NCI-H1436 (cell line): ENCODE results near the gene MSMO1.
A peak's percentile ranks its signal among the peaks of the same experiment; 100 is the strongest.
"Not testable (repeated sequence)": the region's sequence is repeated elsewhere in the genome, so short reads cannot be mapped to it uniquely, and the experiment has no call there.

Source experiments
- DNase-seq: peaks from one replicate; lab custom pipeline; 2025; lab: John Stamatoyannopoulos, UW

The MSMO1 gene

GRCh38 chr4:165324918-165325304 lies 2.6 kb upstream of the MSMO1 start:
- DNase-seq: no peak

- DNase-seq: no peak
Observed at GRCh38 chr4:165325732-165326512, 1.5 kb upstream of the MSMO1 start.

DNA sequence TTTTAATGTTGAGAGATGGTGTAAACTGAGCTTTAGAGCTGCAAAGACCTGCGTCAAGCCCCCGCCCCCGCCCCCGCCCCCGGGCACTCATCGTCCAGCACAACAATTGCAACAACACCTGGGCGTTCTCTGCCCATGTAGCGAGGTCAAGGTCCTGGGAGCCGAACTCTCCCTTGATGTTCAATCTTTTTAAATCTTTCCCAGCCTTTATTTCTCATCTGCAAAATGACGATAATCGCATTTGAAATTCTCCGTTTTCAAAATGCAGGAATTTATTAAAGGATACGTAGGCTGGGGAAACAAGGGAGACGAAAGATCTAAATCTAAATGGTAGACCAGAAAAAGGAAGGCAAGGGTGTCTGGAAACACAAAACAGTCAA lies 648 bp upstream of the MSMO1 start:
- DNase-seq: no peak

- DNase-seq: no peak
Observed at GRCh38 chr4:165328101-165328425, 594 bp downstream of the MSMO1 start.

GRCh38 chr4:165328708-165329107 lies 1.2 kb downstream of the MSMO1 start:
- no peak for DNase-seq

DNA sequence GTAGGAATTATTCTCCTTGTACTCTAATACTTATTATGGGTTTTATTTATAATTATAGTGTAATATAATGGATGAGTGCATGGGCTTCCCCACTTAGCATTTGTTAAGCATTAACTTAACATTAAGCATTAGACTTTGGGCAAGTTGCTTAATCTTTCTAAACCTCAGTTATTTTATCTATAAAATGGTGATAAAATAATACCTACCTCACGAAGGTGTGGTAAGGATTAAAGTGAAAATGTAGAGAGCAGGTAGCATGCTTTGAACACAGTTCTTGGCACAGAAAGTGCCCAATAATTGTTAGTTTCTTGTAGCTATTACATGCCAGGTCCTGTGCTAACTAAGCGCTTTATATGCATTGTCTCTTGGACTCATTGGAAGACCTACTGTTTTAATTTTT lies 2.6 kb downstream of the MSMO1 start:
- DNase-seq: no peak

DNA sequence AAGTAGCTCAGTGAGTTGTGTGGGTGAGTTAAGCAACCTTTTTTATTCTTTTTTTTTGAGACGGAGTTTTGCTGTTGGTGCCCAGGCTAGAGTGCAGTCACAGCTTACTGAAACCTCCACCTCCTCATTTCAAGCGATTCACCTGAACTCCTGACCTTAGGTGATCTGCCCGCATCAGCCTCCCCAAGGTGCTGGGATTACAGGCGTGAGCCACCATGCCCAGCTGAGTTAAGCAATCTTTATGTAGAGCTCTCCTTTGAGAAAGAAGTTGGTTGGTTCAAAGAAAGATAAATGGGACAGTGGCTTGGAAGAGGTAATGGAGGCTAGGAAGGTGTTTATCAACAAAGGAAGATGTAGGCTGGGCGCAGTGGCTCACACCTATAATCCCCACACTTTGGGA lies 3.2 kb downstream of the MSMO1 start:
- DNase-seq: no peak

DNA sequence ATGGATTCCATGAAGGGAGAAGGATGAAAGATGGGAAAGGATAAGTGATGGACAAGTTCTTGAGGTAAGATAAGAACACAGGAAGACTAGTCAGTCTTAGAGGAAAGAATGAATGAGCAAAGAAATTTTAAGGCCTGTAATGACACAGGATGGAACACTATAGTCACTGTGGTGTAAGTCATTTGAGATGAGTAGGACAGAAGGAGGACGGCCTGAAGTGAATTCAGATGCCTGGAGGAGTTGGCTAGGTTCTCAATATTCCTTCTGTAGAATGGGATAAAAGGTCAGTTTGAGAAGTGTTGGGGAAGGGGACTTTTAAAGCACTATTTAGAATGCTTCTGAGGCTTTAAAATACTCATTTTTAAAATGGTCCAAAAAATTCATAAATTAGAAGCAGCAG lies 3.9 kb downstream of the MSMO1 start:
- DNase-seq: no peak

DNA sequence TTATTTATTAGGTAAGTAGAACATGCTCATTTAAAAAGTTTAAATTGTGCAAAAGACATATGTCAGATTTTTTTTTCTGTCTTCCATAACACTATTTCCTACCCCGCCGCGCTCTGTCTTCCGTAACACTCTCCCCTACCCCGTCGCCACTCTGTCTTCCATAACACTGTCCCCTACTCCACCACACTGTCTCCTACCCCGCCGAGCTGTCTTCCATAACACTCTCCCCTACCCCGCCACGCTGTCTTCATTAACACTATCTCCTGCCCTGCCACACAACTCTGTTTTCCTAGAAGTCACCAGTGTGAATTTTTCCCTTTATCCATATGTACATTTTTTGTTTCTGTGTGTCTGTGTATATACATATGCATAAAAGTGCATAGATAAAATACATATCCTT lies 4.4 kb downstream of the MSMO1 start:
- DNase-seq: no peak

- DNase-seq: no peak
Observed at GRCh38 chr4:165332502-165332901, 5.0 kb downstream of the MSMO1 start.

- DNase-seq: no peak
Observed at GRCh38 chr4:165335163-165335703, 7.8 kb downstream of the MSMO1 start.

- no peak for DNase-seq
Observed at GRCh38 chr4:165336743-165337142, 9.3 kb downstream of the MSMO1 start.

DNA sequence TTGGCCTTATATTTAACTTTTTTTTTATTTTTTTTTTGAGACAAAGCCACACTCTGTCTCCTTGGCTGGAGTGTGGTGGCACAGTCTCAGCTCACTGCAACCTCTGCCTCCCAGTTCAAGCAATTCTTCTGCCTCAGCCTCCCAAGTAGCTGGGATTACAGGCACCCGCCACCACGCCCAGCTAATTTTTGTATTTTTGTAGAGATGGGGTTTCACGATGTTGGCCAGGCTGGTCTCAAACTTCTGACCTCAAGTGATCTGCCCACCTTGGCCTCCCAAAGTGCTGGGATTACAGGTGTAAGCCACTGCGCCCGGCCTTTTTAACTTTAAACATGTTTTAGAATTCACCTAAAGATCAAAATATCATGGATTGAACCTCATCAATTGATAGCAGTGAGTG lies 14.9 kb downstream of the MSMO1 start:
- DNase-seq: not testable (repeated sequence)

- DNase-seq: no peak
Observed at GRCh38 chr4:165343353-165344191, 16.1 kb downstream of the MSMO1 start.

DNA sequence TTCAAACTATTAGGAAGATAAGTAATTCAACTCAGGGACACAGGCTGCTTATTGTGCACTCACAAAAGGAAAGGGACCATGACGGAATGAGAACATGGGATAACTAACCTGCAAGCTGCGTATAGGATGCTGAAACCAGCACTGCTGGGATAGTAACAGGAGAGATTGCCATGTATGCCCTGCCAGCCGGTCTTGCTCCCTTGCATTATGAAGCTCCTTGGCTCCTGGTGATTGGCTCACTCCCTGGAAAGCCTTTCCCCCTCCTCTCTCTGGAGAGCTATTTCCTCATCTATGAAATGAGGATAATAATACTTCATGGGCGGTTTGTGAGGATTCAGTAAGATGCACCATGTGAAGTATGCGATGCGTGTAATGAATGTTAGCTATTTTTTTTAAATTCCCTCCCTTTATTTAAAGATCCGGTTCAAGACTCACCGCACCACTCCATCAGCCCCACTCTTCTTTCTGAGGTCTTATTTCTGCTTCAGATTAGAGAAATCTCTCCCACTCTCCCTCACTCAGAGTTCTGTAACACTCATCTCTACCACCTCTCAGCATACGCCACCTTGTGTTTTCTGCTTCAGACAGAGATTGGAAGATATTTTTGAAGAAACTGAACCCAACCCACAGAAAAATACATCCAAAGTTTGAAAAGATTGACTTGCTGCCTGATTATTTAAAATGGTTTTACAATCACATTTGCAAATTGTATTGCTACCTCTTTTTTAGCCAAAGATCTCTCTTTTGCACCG lies 18.4 kb downstream of the MSMO1 start:
- DNase-seq: no peak

GRCh38 chr4:165347647-165348569 lies 20.4 kb downstream of the MSMO1 start:
- no peak for DNase-seq

DNA sequence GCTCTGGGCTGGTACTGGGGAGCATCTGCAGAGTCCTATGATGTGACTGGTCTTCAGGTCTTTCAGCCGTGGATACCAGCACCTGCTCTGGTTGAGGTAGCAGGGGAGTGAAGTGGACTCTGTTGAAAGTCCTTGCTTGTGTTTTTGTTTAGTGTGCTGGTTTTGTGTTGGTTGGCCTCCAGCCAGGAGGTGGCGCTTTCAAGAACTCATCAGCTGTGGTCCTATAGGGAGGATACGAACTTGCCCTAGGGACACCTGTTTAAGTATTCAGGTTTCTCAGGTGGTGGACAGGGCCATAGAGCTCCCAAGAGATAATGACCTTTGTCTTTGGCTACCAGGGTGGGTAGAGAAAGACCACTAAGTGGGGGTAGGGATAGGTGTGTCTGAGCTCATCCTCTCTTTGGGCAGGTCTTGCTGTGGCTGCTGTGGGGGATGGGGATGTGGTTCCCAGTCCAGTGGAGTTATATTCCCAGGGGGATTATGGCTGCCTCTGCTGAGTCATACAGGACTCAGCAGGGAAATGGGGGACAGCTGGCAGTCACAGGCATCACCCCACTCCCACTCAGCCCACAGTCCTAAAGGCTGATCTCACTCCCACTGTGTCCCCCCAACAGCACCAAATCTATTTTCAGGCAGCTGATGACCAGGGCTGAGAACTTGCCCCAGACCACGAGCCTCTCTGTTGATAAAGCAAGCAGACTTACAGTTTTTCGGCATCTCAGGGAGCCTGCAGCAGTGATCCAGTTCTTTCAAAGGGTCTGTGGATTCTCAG lies 24.1 kb downstream of the MSMO1 start:
- no peak for DNase-seq

GRCh38 chr4:165355900-165356300 lies 28.4 kb downstream of the MSMO1 start:
- DNase-seq: peak; percentile 60

GRCh38 chr4:165359506-165359905 lies 32.0 kb downstream of the MSMO1 start:
- no peak for DNase-seq

- no peak for DNase-seq
Observed at GRCh38 chr4:165360041-165360695, 32.7 kb downstream of the MSMO1 start.
